H1 (cell line): ENCODE data around the gene DCAF15. TPM values are rescaled to one million over a fixed set of nuclear protein-coding genes. Genes with fewer than 3 reads are reported as not detected.

Source experiments
- CTCF ChIA-PET: fragments of 300-600 bp; sonication (Branson Sonifier 250); formaldehyde crosslinking; loops from one replicate; lab custom pipeline; 2021; ENCODE audit not compliant: partially characterized antibody; lab: Charles Lee
- POLR2A ChIA-PET: fragments of 300-600 bp; sonication (Branson Sonifier 250); formaldehyde crosslinking; loops from one replicate; lab custom pipeline; 2021; ENCODE audit warnings: inconsistent platforms; ENCODE audit not compliant: partially characterized antibody; lab: Charles Lee
- DNase-seq, 2 experiments: peaks; one replicate each; pipeline versions ENCODE4 v3.0.0 to v3.0.0-alpha.2; 2010 to 2022; ENCODE audit warnings: low spot score in 2 of 2, low read depth in 1 of 2, mixed read lengths in 1 of 2
- FAIRE-seq: peaks from 2 replicates; lab custom pipeline; 2011; peaks lifted over from hg19 to GRCh38; lab: Jason Lieb, UNC
- H2AFZ ChIP-seq: 2 replicates; pipeline ENCODE4 v1.8.1; 2012; ENCODE audit warnings: low read length, inconsistent platforms
- H2AK5ac ChIP-seq: 2 replicates; pipeline ENCODE4 v1.6.1; 2013; ENCODE audit warnings: low read depth, low read length
- H2BK120ac ChIP-seq: replicated peaks from 2 replicates; pipeline ENCODE3; 2013; ENCODE audit warnings: low read depth, low read length, inconsistent platforms
- H2BK12ac ChIP-seq: 2 replicates; pipeline ENCODE4 v1.6.1; 2013; ENCODE audit warnings: low read depth, low read length
- H2BK15ac ChIP-seq: 2 replicates; pipeline ENCODE4 v1.6.1; 2013; ENCODE audit warnings: low read length
- H2BK20ac ChIP-seq: 2 replicates; pipeline ENCODE4 v1.6.1; 2013; ENCODE audit warnings: low read length
- H2BK5ac ChIP-seq: 2 replicates; pipeline ENCODE4 v1.6.1; 2013; ENCODE audit warnings: low read depth, low read length
- H3K14ac ChIP-seq: 2 replicates; pipeline ENCODE4 v1.6.1; 2013; ENCODE audit warnings: inconsistent platforms; ENCODE audit not compliant: insufficient read length
- H3K18ac ChIP-seq: 2 replicates; pipeline ENCODE4 v1.6.1; 2013; ENCODE audit warnings: low read length; ENCODE audit errors: extremely low read depth
- H3K23ac ChIP-seq: 2 replicates; pipeline ENCODE4 v1.6.1; 2013; ENCODE audit warnings: inconsistent platforms; ENCODE audit not compliant: insufficient read length
- H3K23me2 ChIP-seq: 2 replicates; pipeline ENCODE4 v1.6.1; 2013; ENCODE audit warnings: low read depth, low read length
- H3K27ac ChIP-seq: 2 replicates; pipeline ENCODE4 v1.6.1; 2011; ENCODE audit warnings: low read depth, low read length, inconsistent platforms
- H3K27me3 ChIP-seq, 4 experiments: replicated peaks in 1 of 4; 1 replicate in 1 of 4; 2 replicates in 3 of 4; pipeline versions ENCODE4 v1.6.1 to v1.8.1; 2011 to 2013; ENCODE audit warnings: low read length in 3 of 4, mild to moderate bottlenecking in 3 of 4, inconsistent platforms in 2 of 4, mixed read lengths in 2 of 4, moderate library complexity in 1 of 4; ENCODE audit not compliant: control insufficient read depth in 3 of 4, insufficient read depth in 3 of 4; ENCODE audit errors: extremely low read depth in 1 of 4
- H3K36me3 ChIP-seq, 4 experiments: 2 replicates each; pipeline versions ENCODE4 v1.6.1 to v1.8.1; 2011 to 2013; ENCODE audit warnings: mild to moderate bottlenecking in 4 of 4, low read length in 3 of 4, moderate library complexity in 2 of 4, control low read depth in 1 of 4, inconsistent platforms in 1 of 4; ENCODE audit not compliant: insufficient read depth in 4 of 4, control insufficient read depth in 2 of 4
- H3K4ac ChIP-seq: replicated peaks from 2 replicates; pipeline ENCODE3; 2013; ENCODE audit warnings: low read length, low read depth, mixed read lengths, inconsistent platforms; ENCODE audit not compliant: insufficient read length
- H3K4me1 ChIP-seq, 4 experiments: replicated peaks in 1 of 4; 1 replicate in 1 of 4; 2 replicates in 3 of 4; pipeline versions ENCODE4 v1.6.1 to v1.8.1; 2011 to 2013; ENCODE audit warnings: low read length in 3 of 4, inconsistent platforms in 2 of 4, mixed read lengths in 1 of 4; ENCODE audit not compliant: insufficient read depth in 4 of 4, control insufficient read depth in 3 of 4
- H3K4me2 ChIP-seq, 2 experiments: 2 replicates each; pipeline versions ENCODE4 v1.6.1 to v1.8.1; 2011 to 2013; ENCODE audit warnings: low read depth in 2 of 2, low read length in 2 of 2, control low read depth in 1 of 2, inconsistent platforms in 1 of 2, mild to moderate bottlenecking in 1 of 2; ENCODE audit not compliant: insufficient read depth in 1 of 2
- H3K4me3 ChIP-seq, 4 experiments: fragments of 200-600, 300-600 bp in 1 of 4; sonication (generic), shearing (Covaris generic), sonication (Bioruptor Twin) in 1 of 4; 2 replicates each; pipeline versions ENCODE4 v1.5.1 to v1.8.1; 2011 to 2016; ENCODE audit warnings: low read length in 4 of 4, low read depth in 3 of 4, control low read depth in 2 of 4, inconsistent platforms in 2 of 4, mild to moderate bottlenecking in 2 of 4, mixed read lengths in 1 of 4, moderate library complexity in 1 of 4; ENCODE audit not compliant: insufficient read depth in 2 of 4; ENCODE audit errors: extremely low read depth in 1 of 4
- H3K56ac ChIP-seq: replicated peaks from 2 replicates; pipeline ENCODE3; 2013; ENCODE audit warnings: low read depth, mild to moderate bottlenecking, mixed read lengths, low read length, inconsistent platforms; ENCODE audit not compliant: insufficient read length
- H3K79me1 ChIP-seq: 2 replicates; pipeline ENCODE4 v1.6.1; 2013; ENCODE audit warnings: low read depth, low read length, control low read depth
- H3K79me2 ChIP-seq, 2 experiments: 2 replicates each; pipeline versions ENCODE4 v1.6.1 to v1.8.1; 2012 to 2013; ENCODE audit warnings: low read length in 2 of 2, mild to moderate bottlenecking in 2 of 2, inconsistent platforms in 1 of 2; ENCODE audit not compliant: insufficient read depth in 2 of 2, control insufficient read depth in 1 of 2
- H3K9ac ChIP-seq, 4 experiments: replicated peaks in 1 of 4; 1 replicate in 1 of 4; 2 replicates in 3 of 4; pipeline versions ENCODE4 v1.6.1 to v1.8.1; 2011 to 2013; ENCODE audit warnings: low read depth in 3 of 4, low read length in 3 of 4, control low read depth in 2 of 4, mild to moderate bottlenecking in 2 of 4, moderate library complexity in 2 of 4, inconsistent platforms in 1 of 4; ENCODE audit errors: extremely low read depth in 1 of 4
- H3K9me3 ChIP-seq, 2 experiments: 2 replicates each; pipeline versions ENCODE4 v1.6.1 to v1.8.1; 2012 to 2013; ENCODE audit warnings: mild to moderate bottlenecking in 2 of 2, moderate library complexity in 2 of 2, control low read depth in 1 of 2, inconsistent platforms in 1 of 2, low read depth in 1 of 2, low read length in 1 of 2, mixed read lengths in 1 of 2; ENCODE audit not compliant: insufficient read depth in 2 of 2
- H4K20me1 ChIP-seq, 2 experiments: replicated peaks in 1 of 2; 2 replicates each; pipeline versions ENCODE3 to v1.8.1; 2011 to 2013; ENCODE audit warnings: inconsistent platforms in 2 of 2, low read length in 2 of 2, mild to moderate bottlenecking in 1 of 2; ENCODE audit not compliant: insufficient read depth in 2 of 2, control insufficient read depth in 1 of 2
- H4K5ac ChIP-seq: 2 replicates; pipeline ENCODE4 v1.6.1; 2013; ENCODE audit warnings: low read length, low read depth, mixed read lengths, inconsistent platforms; ENCODE audit not compliant: insufficient read length
- H4K8ac ChIP-seq: 2 replicates; pipeline ENCODE4 v1.8.0; 2013; ENCODE audit warnings: mild to moderate bottlenecking, moderate library complexity, low read length, inconsistent platforms; ENCODE audit not compliant: insufficient read depth; ENCODE audit errors: extremely low read depth
- H4K91ac ChIP-seq: replicated peaks from 2 replicates; pipeline ENCODE3; 2013; ENCODE audit warnings: low read length, mixed read lengths, inconsistent platforms; ENCODE audit not compliant: insufficient read length
- ATF2 ChIP-seq: IDR thresholded peaks from 2 replicates; pipeline ENCODE4 v1.6.1; 2012; ENCODE audit warnings: low read length, inconsistent platforms
- CBX5 ChIP-seq: fragments of 300-800, 300-1000 bp; sonication (generic); IDR thresholded peaks from 2 replicates; pipeline ENCODE4 v1.7.1; 2016; ENCODE audit warnings: antibody characterized with exemption, low read length, low read depth
- CHD2 ChIP-seq: IDR thresholded peaks from 2 replicates; pipeline ENCODE4 v1.6.1; 2012; ENCODE audit warnings: low read length, improper control_type of control experiment
- CREB1 ChIP-seq: IDR thresholded peaks from 2 replicates; pipeline ENCODE4 v1.6.1; 2012; ENCODE audit warnings: inconsistent platforms
- CTBP2 ChIP-seq: IDR thresholded peaks from 2 replicates; pipeline ENCODE4 v1.7.0; 2011; ENCODE audit warnings: borderline replicate concordance, mild to moderate bottlenecking, moderate library complexity, mixed read lengths, low read length; ENCODE audit not compliant: insufficient read depth, insufficient read length
- GABPA ChIP-seq: IDR thresholded peaks from 2 replicates; pipeline ENCODE4 v1.6.1; 2011; ENCODE audit warnings: mild to moderate bottlenecking, low read length, moderate library complexity, borderline replicate concordance; ENCODE audit not compliant: insufficient read depth
- POLR2AphosphoS5 ChIP-seq: IDR thresholded peaks from 2 replicates; pipeline ENCODE4 v1.6.1; 2011; ENCODE audit warnings: low read depth, low read length
- SIN3A ChIP-seq, 2 experiments: IDR thresholded peaks in 1 of 2; conservative IDR thresholded peaks in 1 of 2; 2 replicates each; pipeline ENCODE4 v1.6.1; 2011 to 2012; ENCODE audit warnings: low read length in 2 of 2, improper control_type of control experiment in 1 of 2, low read depth in 1 of 2, mild to moderate bottlenecking in 1 of 2
- TBP ChIP-seq: IDR thresholded peaks from 2 replicates; pipeline ENCODE4 v1.6.1; 2011; ENCODE audit warnings: low read depth, low read length, improper control_type of control experiment
- YY1 ChIP-seq: IDR thresholded peaks from 2 replicates; pipeline ENCODE4 v1.6.1; 2011; ENCODE audit warnings: low read depth, mild to moderate bottlenecking, low read length
- WGBS, 2 experiments: shearing (Covaris generic) in 1 of 2; methylation state at CpG; one replicate each; pipeline versions ENCODE4 v1.1.6 to v1.1.7; 2013 to 2015; ENCODE audit warnings: low lambda C conversion rate in 2 of 2, mixed read lengths in 2 of 2, inconsistent platforms in 1 of 2, low coverage in 1 of 2, missing lambda C conversion rate in 1 of 2; ENCODE audit not compliant: insufficient replicate concordance in 2 of 2, insufficient coverage in 1 of 2, insufficient read length in 1 of 2; ENCODE audit errors: extremely low coverage in 1 of 2, missing lambda C conversion rate in 1 of 2; 5-methylcytosine and 5-hydroxymethylcytosine counted together
- polyA plus RNA-seq, 7 experiments: library from polyadenylated mRNA; depleted of rRNA in 3 of 7; stranded (reverse) in 5 of 7; unstranded in 2 of 7; fragments of >200 nt in 5 of 7; fragments of 200-250 nt in 2 of 7; gene quantifications; 1 replicate in 5 of 7; 2 replicates in 1 of 7; 4 replicates in 1 of 7; pipeline versions ENCODE4 v1.2.1 to v1.2.3, GENCODE V29; 2011 to 2013; ENCODE audit warnings: missing spikeins in 2 of 7, mixed read lengths in 2 of 7
- total RNA-seq: library from RNA; stranded (reverse); fragmentation: NEBNext Ultra II Directional; extraction: Animal tissue kit (Norgen Biotek cat#: 25700); gene quantifications from 2 replicates; pipeline ENCODE4 v1.2.1, GENCODE V29; 2021

DCAF15 gene
- total and polyA plus RNA-seq, 2 of the 8 experiments (the other 6 are each of a cell fraction or from before 2014, with no cell fraction given), result 68.7 to 80.8 TPM

GRCh38 chr19:13931391-13932148 is 20.7 kb upstream of the DCAF15 start:
- Histone ChIP-seq H3K4me2 (no peak overlapping the region), H3K4me3 (no peak overlapping the region), H3K14ac (no peak overlapping the region), H3K27ac (no peak overlapping the region), H4K91ac (no peak overlapping the region), H2BK12ac (no peak overlapping the region), H3K18ac (no peak overlapping the region), H4K5ac (no peak overlapping the region), H2BK15ac (no peak overlapping the region), H4K8ac (no peak overlapping the region), H3K9ac (no peak overlapping the region), H2AK5ac (no peak overlapping the region), H2BK5ac (no peak overlapping the region), H3K79me1 (peaks cover 3% of the 10 kb centered on the region; the same call in 1 of the 2 replicates), H3K79me2 (no peaks in the 10 kb centered on the region), H3K23me2 (peaks cover 8% of the 10 kb centered on the region; the same call in 1 of the 2 replicates), H3K23ac (no peak overlapping the region), H3K4ac (no peak overlapping the region), H3K9me3 (no peaks in the 10 kb centered on the region), H3K27me3 (no peaks in the 10 kb centered on the region), H3K36me3 (peaks cover under 1 to 19% (median 8%) of the 10 kb centered on the region in 4 experiments; a peak in 6 of 8 replicates), H4K20me1 (peaks cover 0 to 6% of the 10 kb centered on the region in 2 experiments), H3K4me1 (peaks cover 3 to 27% (median 9%) of the 10 kb centered on the region in 4 experiments), H2BK120ac (no peak overlapping the region), H2AFZ (no peak overlapping the region), H3K56ac (no peak overlapping the region), H2BK20ac (no peak overlapping the region)
- ChIA-PET CTCF (interaction anchor here (1.0 to 3.5 kb wide), 8 partner anchors 15 to 141 kb away, joined by 3 to 19 read pairs (median 4); partner anchors contain the start of gene MISP3), POLR2A (interaction anchor here (1.2 to 5.4 kb wide), 7 partner anchors 9 to 32 kb away, joined by 3 to 39 read pairs (median 7); partner anchors contain the start of gene DCAF15)
- DNase-seq (no peak), FAIRE-seq (no peak)
- 89% methylated on average over 23 of the region's 30 CpGs; no CpG with 5 or more reads in 1 of the 2 experiments for WGBS, 2 experiments
- no peak for TF ChIP-seq YY1
- TF ChIP-seq GABPA, result no peak
- TF ChIP-seq CBX5, result no peak
- TF ChIP-seq POLR2AphosphoS5, result no peak
- no peak for TF ChIP-seq CHD2
- no peak for TF ChIP-seq ATF2
- TF ChIP-seq CTBP2, result no peak
- no peak for TF ChIP-seq CREB1
- TF ChIP-seq SIN3A (conservative IDR thresholded peaks at IDR 0.05 in 1 of 2, IDR thresholded peaks at IDR 0.05 in 1 of 2; ENCODE audit: low read depth in 1 of 2, low read length in 2 of 2), result no peak
- no peak for TF ChIP-seq TBP
